SJCRH30 (cell line): ENCODE results near the gene AP1M2. TPM values are rescaled to one million over a fixed set of nuclear protein-coding genes. Genes with fewer than 3 reads are reported as not detected.
A peak's percentile ranks its signal among the peaks of the same experiment; 100 is the strongest.

ENCODE experiments used
- DNase-seq, 2 experiments: peaks; one replicate each; pipeline ENCODE4 v3.0.0-alpha.2; 2015 to 2020
- H3K27ac ChIP-seq: fragments of 250-450 bp; sonication (Bioruptor Pico); 2 replicates; pipeline ENCODE4 v1.5.1; 2020; ENCODE audit warnings: mild to moderate bottlenecking, moderate library complexity
- H3K27me3 ChIP-seq: fragments of 250-450 bp; sonication (Bioruptor Pico); 2 replicates; pipeline ENCODE4 v1.5.1; 2020; ENCODE audit warnings: mild to moderate bottlenecking, moderate library complexity
- H3K36me3 ChIP-seq: fragments of 250-450 bp; sonication (Bioruptor Pico); 2 replicates; pipeline ENCODE4 v1.5.1; 2020; ENCODE audit warnings: mild to moderate bottlenecking, moderate library complexity
- H3K4me1 ChIP-seq: fragments of 250-450 bp; sonication (Bioruptor Pico); 2 replicates; pipeline ENCODE4 v1.5.1; 2020; ENCODE audit warnings: mild to moderate bottlenecking, moderate library complexity
- H3K4me3 ChIP-seq: fragments of 250-450 bp; sonication (Bioruptor Pico); 2 replicates; pipeline ENCODE4 v1.5.1; 2020; ENCODE audit warnings: mild to moderate bottlenecking, moderate library complexity
- H3K9me3 ChIP-seq: fragments of 250-450 bp; sonication (Bioruptor Pico); replicated peaks from 2 replicates; pipeline ENCODE4 v1.5.1; 2020; ENCODE audit warnings: mild to moderate bottlenecking, moderate library complexity
- total RNA-seq: library from RNA; depleted of rRNA; stranded (reverse); fragments of >200 nt; shearing (Covaris generic); gene quantifications from 2 replicates; pipeline ENCODE4 v1.2.3, GENCODE V29; 2014; rRNA removed

The AP1M2 gene
- 0.35 and 0.40 TPM in 2 replicates for total RNA-seq

DNA sequence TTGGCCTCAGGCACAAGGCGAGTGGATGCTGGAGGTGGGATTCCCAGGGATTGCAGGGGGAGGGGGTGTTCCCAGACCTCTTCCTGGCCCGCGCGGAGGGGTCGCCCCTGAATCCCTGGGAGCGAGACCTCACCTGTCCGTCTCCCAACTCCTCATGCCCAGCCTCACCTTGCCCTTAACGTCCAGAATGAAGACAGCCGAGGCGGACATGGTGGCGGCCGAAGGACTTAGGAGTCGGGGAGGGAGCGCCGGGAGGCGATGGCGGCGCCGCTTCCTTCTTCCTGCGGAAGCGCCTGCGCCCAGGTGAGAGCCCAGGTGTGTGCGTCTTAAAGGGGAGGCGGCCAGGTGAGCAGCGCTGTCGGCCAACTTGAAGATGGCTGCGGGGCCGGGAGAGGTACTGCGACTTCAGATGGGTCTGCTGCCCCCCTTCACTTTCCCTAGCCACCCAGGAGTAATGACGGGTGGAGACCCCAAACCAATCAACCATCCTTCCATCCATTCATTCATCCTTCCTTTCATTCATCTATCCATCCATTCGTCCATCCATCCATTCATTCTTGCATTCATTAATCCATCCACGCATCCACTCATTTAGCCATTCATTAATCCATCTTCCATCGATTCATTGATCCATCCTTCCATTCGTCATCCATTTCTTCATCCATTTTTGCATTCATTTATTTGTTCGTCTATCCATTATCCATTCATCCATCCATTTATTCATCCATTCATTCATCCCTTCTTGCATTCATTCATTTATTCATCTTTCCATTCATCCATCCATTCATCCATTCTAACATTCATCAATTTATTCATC lies at the start of gene AP1M2:
AP1M2 (minus strand) TSS at position 291 of the 817 bp plus-strand sequence; CDS start at position 210, 81 bp downstream.
- H3K36me3 ChIP-seq = no peaks in the 10 kb centered on the region
- no peaks in the 10 kb centered on the region for H3K27me3 ChIP-seq
- H3K27ac ChIP-seq = no peak within 1 kb of the TSS
- H3K4me3 ChIP-seq = no peak within 1 kb of the TSS
- H3K9me3 ChIP-seq = no peaks in the 10 kb centered on the region
- DNase-seq = no peak
- peaks cover 2% of the 10 kb centered on the region; the same call in 1 of the 2 replicates for H3K4me1 ChIP-seq

GRCh38 chr19:10636304-10636972 lies 49.3 kb upstream of the AP1M2 start:
- Histone ChIP-seq H3K36me3 (peaks cover 79% of the 10 kb centered on the region), H3K27ac (no peak overlapping the region), H3K27me3 (no peaks in the 10 kb centered on the region), H3K4me1 (no peaks in the 10 kb centered on the region), H3K9me3 (no peaks in the 10 kb centered on the region), H3K4me3 (no peak overlapping the region)
- DNase-seq = no peak

DNA sequence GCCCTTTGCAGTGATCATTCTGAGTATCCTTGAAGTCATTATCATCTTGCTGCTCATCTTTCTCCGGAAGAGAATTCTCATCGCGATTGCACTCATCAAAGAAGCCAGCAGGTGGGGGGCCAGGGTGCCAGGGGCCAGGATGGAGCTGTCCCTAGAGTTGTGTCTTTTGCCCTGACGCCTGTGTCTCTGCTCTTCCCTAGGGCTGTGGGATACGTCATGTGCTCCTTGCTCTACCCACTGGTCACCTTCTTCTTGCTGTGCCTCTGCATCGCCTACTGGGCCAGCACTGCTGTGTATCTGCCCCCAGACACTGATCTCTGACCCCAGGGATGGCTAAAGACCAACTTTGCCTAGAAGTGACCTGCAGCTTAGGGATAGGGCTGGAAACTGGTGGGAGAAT lies 47.9 kb upstream of the AP1M2 start:
- Histone ChIP-seq H3K4me3 (no peak overlapping the region), H3K27ac (no peak overlapping the region), H3K36me3 (peaks cover 80% of the 10 kb centered on the region), H3K9me3 (no peaks in the 10 kb centered on the region), H3K4me1 (no peaks in the 10 kb centered on the region), H3K27me3 (no peaks in the 10 kb centered on the region)
- no peak for DNase-seq

GRCh38 chr19:10634430-10634829 lies 47.3 kb upstream of the AP1M2 start:
- Histone ChIP-seq H3K27ac (no peak overlapping the region), H3K36me3 (peaks cover 80% of the 10 kb centered on the region), H3K27me3 (no peaks in the 10 kb centered on the region), H3K9me3 (no peaks in the 10 kb centered on the region), H3K4me3 (no peak overlapping the region), H3K4me1 (no peaks in the 10 kb centered on the region)
- no peak for DNase-seq

DNA sequence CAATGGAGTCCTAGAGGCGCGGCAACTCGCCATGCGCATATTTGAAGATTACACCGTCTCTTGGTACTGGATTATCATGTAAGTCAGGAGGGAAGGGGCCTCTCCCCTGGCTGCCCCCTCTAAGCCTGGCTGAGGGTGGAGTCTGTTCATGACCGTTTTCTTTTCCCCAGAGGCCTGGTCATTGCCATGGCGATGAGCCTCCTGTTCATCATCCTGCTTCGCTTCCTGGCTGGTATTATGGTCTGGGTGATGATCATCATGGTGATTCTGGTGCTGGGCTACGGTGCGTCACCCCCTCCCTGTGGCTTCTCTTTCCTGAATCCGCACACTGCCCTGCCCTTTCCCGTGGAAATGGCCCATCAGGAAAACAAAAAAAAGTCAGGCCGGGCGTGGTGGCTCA lies 44.8 kb upstream of the AP1M2 start:
- no peak for DNase-seq
- H3K4me1 ChIP-seq = no peaks in the 10 kb centered on the region
- H3K27me3 ChIP-seq = no peaks in the 10 kb centered on the region
- H3K9me3 ChIP-seq = no peaks in the 10 kb centered on the region
- peaks cover 73% of the 10 kb centered on the region for H3K36me3 ChIP-seq
- H3K4me3 ChIP-seq = no peak overlapping the region
- H3K27ac ChIP-seq = no peak overlapping the region

- Histone ChIP-seq H3K36me3 (peaks cover 24% of the 10 kb centered on the region), H3K27me3 (no peaks in the 10 kb centered on the region), H3K27ac (peak overlapping the region; percentile 91), H3K4me1 (peaks cover 9% of the 10 kb centered on the region), H3K9me3 (no peaks in the 10 kb centered on the region), H3K4me3 (peak overlapping the region; percentile 72)
- DNase-seq = peak in 1 of 2 experiments; percentile 56
These were observed 38.6 kb upstream of the AP1M2 start for GRCh38 chr19:10625762-10626138.

GRCh38 chr19:10625003-10625761 lies 38.1 kb upstream of the AP1M2 start, which contains the start of gene SLC44A2:
SLC44A2 (plus strand) TSS chr19:10625553; CDS start chr19:10625634, 81 bp downstream.
- H3K36me3 ChIP-seq = peaks cover 23% of the 10 kb centered on the region
- H3K4me1 ChIP-seq = peaks cover 9% of the 10 kb centered on the region
- peak within 1 kb of the TSS; percentile 72 for H3K4me3 ChIP-seq
- H3K27ac ChIP-seq = peak within 1 kb of the TSS; percentile 91
- H3K27me3 ChIP-seq = no peaks in the 10 kb centered on the region
- H3K9me3 ChIP-seq = no peaks in the 10 kb centered on the region
- DNase-seq = peak; percentile 92 to 93

GRCh38 chr19:10624585-10624984 lies 37.5 kb upstream of the AP1M2 start:
- DNase-seq = no peak
- H3K27me3 ChIP-seq = no peaks in the 10 kb centered on the region
- H3K27ac ChIP-seq = peak overlapping the region; percentile 91
- H3K36me3 ChIP-seq = peaks cover 19% of the 10 kb centered on the region
- H3K4me1 ChIP-seq = peaks cover 9% of the 10 kb centered on the region
- H3K9me3 ChIP-seq = no peaks in the 10 kb centered on the region
- no peak overlapping the region for H3K4me3 ChIP-seq

DNA sequence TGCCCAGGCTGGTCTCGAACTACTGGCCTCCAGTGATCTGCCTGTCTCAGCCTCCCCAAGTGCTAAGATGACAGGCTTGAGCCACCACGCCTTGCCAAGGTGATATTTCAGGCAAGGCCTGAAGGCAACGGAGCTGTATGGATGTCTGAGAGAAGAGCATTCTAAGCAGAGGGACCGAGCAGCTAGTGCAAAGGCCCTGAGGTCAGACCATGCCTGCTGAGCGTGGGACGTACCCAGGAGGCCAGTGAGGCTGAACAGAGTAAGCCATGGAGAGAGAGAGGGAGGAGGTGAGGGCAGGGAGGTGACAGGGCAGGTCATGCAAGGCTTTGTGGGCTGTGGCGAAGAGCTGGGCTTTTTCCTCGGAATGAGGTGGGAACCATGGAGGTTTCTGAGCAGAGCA lies 34.9 kb upstream of the AP1M2 start:
- no peaks in the 10 kb centered on the region for H3K36me3 ChIP-seq
- DNase-seq = no peak
- no peaks in the 10 kb centered on the region for H3K27me3 ChIP-seq
- no peak overlapping the region for H3K4me3 ChIP-seq
- no peaks in the 10 kb centered on the region for H3K9me3 ChIP-seq
- no peak overlapping the region for H3K27ac ChIP-seq
- H3K4me1 ChIP-seq = peaks cover 9% of the 10 kb centered on the region

- H3K36me3 ChIP-seq = no peaks in the 10 kb centered on the region
- peaks cover 9% of the 10 kb centered on the region for H3K4me1 ChIP-seq
- H3K4me3 ChIP-seq = no peak overlapping the region
- no peaks in the 10 kb centered on the region for H3K27me3 ChIP-seq
- no peaks in the 10 kb centered on the region for H3K9me3 ChIP-seq
- H3K27ac ChIP-seq = no peak overlapping the region
- DNase-seq = no peak
These were observed 33.7 kb upstream of the AP1M2 start for GRCh38 chr19:10620786-10621185.

DNA sequence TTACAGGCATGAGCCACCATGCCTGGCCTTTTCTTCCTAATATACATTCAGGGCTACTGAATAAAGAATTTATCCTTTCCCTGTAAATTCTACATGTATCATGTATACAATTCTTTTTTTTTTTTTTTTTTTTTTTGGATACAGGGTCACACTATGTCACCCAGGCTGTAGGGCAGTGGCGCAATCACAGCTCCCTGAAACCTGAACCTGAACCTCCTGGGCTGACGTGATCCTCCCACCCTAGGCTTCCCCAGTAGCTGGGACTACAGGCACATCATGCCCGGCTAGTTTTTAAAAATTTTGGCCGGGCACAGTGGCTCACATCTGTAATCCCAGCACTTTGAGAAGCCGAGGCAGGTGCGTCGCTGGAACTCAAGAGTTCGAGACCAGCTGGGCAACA lies 31.7 kb upstream of the AP1M2 start:
- H3K4me1 ChIP-seq = no peaks in the 10 kb centered on the region
- no peaks in the 10 kb centered on the region for H3K9me3 ChIP-seq
- no peak overlapping the region for H3K4me3 ChIP-seq
- no peak for DNase-seq
- H3K27ac ChIP-seq = no peak overlapping the region
- no peaks in the 10 kb centered on the region for H3K36me3 ChIP-seq
- no peaks in the 10 kb centered on the region for H3K27me3 ChIP-seq

GRCh38 chr19:10617409-10618121 lies 30.5 kb upstream of the AP1M2 start:
- no peak overlapping the region for H3K4me3 ChIP-seq
- no peaks in the 10 kb centered on the region for H3K27me3 ChIP-seq
- no peaks in the 10 kb centered on the region for H3K36me3 ChIP-seq
- DNase-seq = no peak
- H3K27ac ChIP-seq = no peak overlapping the region
- no peaks in the 10 kb centered on the region for H3K4me1 ChIP-seq
- no peaks in the 10 kb centered on the region for H3K9me3 ChIP-seq

GRCh38 chr19:10615429-10616023 lies 28.4 kb upstream of the AP1M2 start:
- Histone ChIP-seq H3K27ac (no peak overlapping the region), H3K4me1 (no peaks in the 10 kb centered on the region; the same call in 1 of the 2 replicates), H3K4me3 (no peak overlapping the region), H3K9me3 (no peaks in the 10 kb centered on the region), H3K36me3 (no peaks in the 10 kb centered on the region), H3K27me3 (no peaks in the 10 kb centered on the region)
- DNase-seq = no peak

DNA sequence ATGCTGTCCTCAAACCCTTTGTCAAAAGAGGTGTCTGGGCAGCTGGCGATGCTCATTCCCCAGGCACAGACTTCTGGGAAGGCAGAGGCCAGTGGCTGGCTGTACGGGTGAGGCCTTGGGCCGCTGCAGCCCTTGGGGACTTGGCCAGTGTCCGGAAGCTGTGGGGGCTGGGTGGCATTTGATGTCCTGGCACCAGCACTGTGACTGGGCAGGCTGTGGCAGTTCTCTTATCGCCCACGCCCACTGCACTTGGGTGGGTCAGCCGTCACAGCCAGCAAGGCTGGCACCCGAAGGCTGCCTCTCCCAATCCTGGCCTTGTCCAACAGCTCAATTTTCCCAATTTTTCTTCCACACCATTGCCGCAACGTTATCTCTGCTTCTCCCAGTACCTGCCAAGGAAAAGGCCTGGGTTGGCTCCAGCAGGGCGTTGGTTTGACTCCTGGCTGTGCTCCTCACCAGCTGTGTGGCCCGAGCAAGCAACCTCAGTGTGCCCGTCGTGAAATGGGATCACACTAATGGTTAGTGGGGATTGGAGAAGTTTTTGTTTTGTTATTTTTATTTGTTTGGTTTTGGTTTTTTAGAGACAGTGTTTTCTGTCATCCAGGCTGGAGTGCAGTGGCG lies 25.5 kb upstream of the AP1M2 start:
- Histone ChIP-seq H3K36me3 (no peaks in the 10 kb centered on the region), H3K9me3 (no peaks in the 10 kb centered on the region), H3K4me1 (no peaks in the 10 kb centered on the region; the same call in 1 of the 2 replicates), H3K27me3 (no peaks in the 10 kb centered on the region), H3K27ac (no peak overlapping the region), H3K4me3 (no peak overlapping the region)
- DNase-seq = no peak
